ENCODE data around the gene IL12RB1.

IL12RB1 gene
- total RNA-seq, result 3.1 to 10.1 (median 4.9) reads per million in 17 experiments

GRCh38 chr19:18086590-18087138 is at the start of gene IL12RB1:
IL12RB1 (minus strand) TSS chr19:18086934; CDS start chr19:18086823, 111 bp downstream.
- DNase-seq, result peak; percentile 26 to 69 (median 59)

DNA sequence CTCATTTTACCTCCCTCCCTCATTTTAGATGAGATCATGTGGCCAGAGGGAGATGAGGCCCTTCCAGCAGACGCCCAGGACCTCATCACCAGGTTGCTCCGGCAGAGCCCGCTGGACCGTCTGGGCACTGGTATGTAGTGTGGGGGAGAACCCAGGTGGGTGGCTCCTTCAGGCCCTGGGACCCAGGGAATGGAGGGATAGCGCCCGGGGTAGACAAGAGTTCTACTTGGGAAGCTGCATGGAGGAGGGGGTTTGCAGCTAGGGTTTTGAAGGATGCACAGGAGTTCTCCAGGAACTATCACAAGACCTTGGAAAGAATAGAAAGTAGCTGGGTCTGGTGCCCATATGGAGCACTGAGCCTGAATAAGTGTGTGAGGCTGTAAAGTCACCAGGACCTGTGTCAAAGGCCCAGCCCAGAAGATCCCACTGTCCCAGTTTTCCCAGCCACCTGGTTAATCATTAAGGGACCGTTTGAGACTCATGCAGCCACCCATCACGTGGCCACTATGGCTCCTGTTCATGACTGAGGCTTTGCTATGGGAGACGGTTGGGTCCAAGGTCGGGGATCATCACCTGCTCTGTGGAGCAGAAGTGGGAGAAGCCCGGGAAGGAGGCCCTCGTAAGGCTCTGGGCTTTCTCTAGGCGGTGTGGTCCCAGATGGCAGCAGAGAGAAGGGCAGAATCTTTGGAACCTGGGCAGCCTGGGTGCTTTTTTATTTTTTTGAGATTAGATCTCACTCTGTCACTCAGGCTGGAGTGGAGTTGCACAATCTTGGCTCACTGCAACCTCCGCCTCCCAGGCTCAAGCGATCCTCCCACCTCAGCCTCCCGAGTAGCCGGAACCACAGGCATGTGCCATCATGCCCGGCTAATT is 49.2 kb upstream of the IL12RB1 start:
- no peak for DNase-seq

GRCh38 chr19:18131841-18132596 is 45.3 kb upstream of the IL12RB1 start:
- no peak for DNase-seq

DNA sequence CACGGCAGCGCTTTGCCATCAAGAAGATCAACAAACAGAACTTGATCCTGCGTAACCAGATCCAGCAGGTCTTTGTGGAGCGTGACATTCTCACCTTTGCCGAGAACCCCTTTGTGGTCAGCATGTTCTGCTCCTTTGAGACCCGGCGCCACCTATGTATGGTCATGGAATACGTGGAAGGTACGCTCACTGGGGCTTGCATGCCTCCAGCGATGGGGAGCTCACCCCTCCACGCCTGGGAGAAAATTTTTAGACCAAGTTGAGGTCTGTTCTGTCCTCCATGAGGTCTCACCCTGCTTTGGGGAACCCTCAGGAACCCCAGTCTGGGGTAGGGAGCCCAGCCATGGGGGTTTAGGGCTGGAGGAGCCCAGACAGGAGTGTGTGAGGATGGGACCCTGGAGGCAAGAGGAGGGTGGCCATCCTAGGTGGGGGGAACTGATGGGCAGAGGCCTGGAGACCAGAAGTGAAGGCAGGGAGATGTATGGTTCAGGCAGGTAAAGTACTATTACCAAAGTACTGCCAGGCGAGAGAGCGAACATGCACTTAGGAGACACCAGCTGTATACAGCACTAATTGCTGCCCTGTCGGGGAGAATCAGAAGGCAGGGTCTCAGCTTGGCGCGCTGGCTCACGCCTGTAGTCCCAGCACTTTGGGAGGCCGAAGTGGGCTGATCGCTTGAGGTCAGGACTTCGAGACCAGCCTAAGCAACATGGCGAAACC is 43.9 kb upstream of the IL12RB1 start:
- DNase-seq, result no peak

DNA sequence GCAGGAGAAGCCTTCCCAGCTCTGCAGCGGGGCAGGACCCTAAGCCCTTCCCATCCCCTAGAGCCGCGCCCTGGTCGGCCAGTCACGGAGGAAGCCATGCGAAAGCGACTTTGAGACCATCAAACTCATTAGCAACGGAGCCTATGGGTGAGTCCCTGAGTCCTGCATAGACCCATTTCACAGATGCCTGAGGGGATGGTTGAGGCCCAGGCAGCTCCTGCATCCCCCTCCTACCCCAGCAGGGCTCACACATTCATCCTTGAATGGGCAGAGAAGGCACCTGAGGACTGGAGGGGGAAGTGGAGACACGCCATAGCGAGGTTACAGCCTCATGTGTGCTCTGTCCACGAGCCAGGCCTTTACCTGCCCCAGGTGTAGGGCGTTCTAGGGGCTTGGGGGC is 42.1 kb upstream of the IL12RB1 start:
- no peak for DNase-seq

DNA sequence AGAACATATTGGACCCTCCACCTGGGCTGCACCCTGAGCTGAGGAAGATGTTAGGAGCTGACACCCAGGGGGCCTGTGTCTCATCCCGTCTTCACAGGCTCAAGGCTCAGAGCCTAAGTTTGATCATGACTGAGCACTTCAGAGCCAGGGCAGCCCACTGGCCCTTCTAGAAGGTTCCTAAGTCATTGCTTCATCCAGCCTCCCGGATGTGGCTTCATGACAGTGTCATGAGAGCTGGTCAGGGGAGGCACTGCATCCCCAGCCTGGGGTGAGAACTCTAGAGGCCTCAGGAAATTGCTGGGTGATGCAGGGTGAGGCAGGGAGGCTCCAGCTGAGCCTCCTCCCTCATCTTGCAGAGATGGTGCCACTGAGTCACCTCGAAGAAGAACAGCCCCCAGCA is 41.3 kb upstream of the IL12RB1 start:
- DNase-seq, result peak; percentile 48 to 73 (median 68)

GRCh38 chr19:18126097-18126496 is 39.4 kb upstream of the IL12RB1 start:
- DNase-seq, result peak in 3 of 4 experiments; percentile 58 to 62 (median 58)

GRCh38 chr19:18123819-18124218 is 37.1 kb upstream of the IL12RB1 start:
- DNase-seq, result no peak

GRCh38 chr19:18122860-18123795 is 36.4 kb upstream of the IL12RB1 start:
- peak in 1 of 4 experiments; percentile 16 for DNase-seq

GRCh38 chr19:18122424-18122823 is 35.7 kb upstream of the IL12RB1 start:
- no peak for DNase-seq

DNA sequence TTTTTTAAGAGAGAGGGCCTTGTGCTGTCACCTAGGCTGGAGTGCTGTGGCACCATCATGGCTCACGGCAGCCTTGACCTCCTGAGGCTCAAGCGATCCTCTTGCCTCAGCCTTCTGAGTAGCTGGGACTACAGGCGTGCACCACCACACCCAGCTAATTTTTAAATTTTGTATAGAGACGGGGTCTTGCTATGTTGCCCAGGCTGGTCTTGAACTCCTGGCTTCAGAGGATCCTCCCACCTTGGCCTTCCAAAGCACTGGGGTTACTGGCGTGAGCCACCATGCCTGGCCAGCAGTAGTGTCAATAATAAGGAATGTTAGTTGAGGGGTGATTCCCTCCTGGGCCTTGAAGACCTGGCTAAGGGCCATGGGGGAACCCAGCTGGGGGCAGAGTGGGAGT is 34.4 kb upstream of the IL12RB1 start:
- DNase-seq, result no peak

- no peak for DNase-seq
Observed at GRCh38 chr19:18120127-18120526, 33.4 kb upstream of the IL12RB1 start.

DNA sequence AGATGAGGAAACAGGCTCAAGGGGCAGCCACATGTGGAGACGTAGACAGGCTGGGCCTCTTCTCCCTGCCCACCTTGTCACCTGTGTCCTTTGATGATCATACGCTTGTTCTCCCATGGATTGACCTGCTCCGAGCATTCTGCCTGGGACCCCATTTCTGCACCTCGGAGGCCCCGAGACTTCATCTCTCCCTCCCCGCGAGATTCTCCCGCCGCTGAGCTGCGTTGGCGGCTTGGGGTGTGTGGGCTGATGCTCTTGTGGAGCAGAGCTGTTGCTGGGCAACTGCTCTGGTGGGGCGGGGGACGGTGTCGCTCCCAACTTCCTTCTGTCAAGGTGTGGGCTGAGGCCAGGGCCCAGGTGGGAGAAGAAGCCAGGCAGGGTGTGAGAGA is 33.0 kb upstream of the IL12RB1 start:
- no peak for DNase-seq

- DNase-seq, result no peak
Observed at GRCh38 chr19:18119013-18119716, 32.4 kb upstream of the IL12RB1 start.

- no peak for DNase-seq
Observed at GRCh38 chr19:18118420-18119012, 31.8 kb upstream of the IL12RB1 start.

DNA sequence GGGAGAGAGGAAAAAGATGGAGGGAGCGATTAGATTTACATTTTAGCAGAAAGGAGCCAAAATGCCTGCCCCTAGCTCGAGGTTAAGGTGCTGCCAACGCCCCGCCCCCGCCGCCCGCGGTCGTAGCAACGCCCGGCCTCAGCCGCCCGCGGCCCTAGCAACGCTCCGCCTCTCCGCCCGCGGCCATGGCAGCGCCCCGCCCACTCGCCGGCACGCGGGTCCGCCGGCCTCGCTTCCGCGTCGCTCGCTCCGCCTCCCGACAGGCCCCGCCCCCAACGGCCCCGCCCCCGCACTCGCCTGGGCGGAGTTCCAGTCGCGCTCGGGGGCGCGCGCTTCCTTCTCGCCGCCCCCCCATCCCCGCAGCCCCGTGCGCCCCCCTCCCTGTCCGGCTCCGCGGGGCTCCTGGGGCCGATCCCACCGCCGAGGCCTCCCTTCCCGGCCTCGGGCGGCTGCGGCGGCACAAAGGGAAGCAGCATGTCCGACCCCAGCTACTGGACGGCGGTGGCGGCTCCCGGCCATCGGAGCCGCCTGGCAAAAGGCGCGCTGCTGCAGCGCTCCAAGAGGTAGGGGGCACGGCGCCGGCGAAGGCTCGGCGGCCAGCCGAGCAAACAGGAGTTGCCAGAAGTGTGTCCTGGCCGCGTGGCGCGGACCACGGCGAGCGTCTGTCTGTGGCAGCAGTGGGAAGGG is 31.1 kb upstream of the IL12RB1 start:
- peak; percentile 93 to 99 (median 96) for DNase-seq

GRCh38 chr19:18117364-18117691 is 30.6 kb upstream of the IL12RB1 start:
- no peak for DNase-seq

GRCh38 chr19:18114483-18114882 is 27.7 kb upstream of the IL12RB1 start:
- DNase-seq, result no peak

GRCh38 chr19:18113827-18114226 is 27.1 kb upstream of the IL12RB1 start:
- no peak for DNase-seq

- peak; percentile 88 to 94 (median 93) for DNase-seq
Observed at GRCh38 chr19:18112989-18113478, 26.3 kb upstream of the IL12RB1 start.
